Astrocyte of the cerebellum (primary cell): Measurements from ENCODE around the gene LY86.

ENCODE experiments used
- DNase-seq: peaks from one replicate; pipeline ENCODE4 v3.0.0-alpha.2; 2011; ENCODE audit warnings: low read depth
- H3K4me3 ChIP-seq: 2 replicates; pipeline ENCODE4 v1.5.1; 2011; ENCODE audit warnings: mild to moderate bottlenecking, low read depth, low read length, moderate library complexity
- CTCF ChIP-seq: IDR thresholded peaks from 2 replicates; pipeline ENCODE4 v1.5.1; 2012; ENCODE audit warnings: low read length, low read depth, moderate library complexity, mild to moderate bottlenecking; ENCODE audit errors: missing control alignments
- in situ Hi-C: cut with HindIII; loops from 2 replicates; pipeline ENCODE4 v1.10.0; 2017; ENCODE audit warnings: low sequenced_read_pairs

Gene LY86

DNA sequence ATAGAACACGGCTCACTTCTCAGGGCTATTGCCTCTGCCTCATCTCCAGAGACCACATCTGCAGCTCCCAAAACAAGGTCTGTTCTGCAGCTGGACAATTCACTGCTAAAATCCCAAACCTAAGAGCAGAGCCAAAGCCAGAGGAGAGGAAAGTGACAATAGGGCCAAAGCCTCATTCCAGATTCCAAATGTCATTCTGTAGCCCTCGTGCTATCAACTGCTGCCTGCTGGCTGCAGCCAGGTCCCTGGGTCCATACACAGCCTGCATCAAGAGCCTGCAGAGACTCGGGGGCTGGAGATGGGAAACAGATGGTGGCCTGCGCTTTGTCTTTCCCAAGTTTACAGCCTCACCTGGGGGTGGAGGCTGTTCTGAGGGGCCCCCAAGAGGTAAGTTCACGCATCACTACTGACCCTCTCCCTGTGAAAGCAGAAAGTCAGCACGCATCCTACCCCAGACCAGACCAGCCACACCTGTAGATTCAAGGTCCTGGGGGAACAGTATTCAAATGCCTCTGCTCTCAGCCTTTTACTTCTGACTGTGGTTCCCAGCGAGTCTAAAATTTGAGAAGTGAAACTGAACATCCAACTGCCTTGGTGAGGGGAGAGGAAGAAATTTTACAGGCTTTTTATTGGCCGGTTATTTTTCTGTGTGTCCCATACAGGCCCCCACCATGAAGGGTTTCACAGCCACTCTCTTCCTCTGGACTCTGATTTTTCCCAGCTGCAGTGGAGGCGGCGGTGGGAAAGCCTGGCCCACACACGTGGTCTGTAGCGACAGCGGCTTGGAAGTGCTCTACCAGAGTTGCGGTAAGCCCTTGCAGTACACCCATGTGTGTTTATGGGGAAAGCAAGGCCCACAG lies at the start of gene LY86:
Gene LY86 (plus strand): TSS at position 657 of the 860 bp plus-strand sequence. CDS start 15 bp downstream, at position 672.
- no peak for DNase-seq
- no peak within 1 kb of the TSS for H3K4me3 ChIP-seq
- TF ChIP-seq CTCF, result no peak
- in situ Hi-C loops, result no loop called here

GRCh38 chr6:6539036-6539435 lies 49.5 kb upstream of the LY86 start:
- DNase-seq, result no peak
- in situ Hi-C loops, result no loop called here
- no peak for TF ChIP-seq CTCF
- H3K4me3 ChIP-seq, result no peak overlapping the region

DNA sequence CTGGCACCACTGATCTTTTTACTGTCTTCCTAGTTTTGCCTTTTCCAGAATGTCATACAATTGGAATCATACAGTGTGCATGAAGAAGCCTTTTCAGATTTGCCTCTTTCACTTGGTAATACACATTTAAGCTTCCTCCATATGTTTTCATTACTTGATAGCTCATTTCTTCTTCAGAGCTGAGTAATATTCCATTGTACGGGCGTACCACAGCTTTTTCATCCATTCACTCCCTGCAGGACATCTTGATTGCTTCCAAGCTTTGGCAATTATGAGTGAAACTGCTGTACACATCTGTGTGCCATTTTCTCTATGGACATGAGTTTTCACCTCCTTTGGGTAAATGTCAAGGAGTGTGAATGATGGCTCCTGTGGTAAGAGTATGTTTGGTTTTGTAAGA lies 46.2 kb upstream of the LY86 start:
- in situ Hi-C loops, result no loop called here
- TF ChIP-seq CTCF, result no peak
- H3K4me3 ChIP-seq, result no peak overlapping the region
- no peak for DNase-seq

DNA sequence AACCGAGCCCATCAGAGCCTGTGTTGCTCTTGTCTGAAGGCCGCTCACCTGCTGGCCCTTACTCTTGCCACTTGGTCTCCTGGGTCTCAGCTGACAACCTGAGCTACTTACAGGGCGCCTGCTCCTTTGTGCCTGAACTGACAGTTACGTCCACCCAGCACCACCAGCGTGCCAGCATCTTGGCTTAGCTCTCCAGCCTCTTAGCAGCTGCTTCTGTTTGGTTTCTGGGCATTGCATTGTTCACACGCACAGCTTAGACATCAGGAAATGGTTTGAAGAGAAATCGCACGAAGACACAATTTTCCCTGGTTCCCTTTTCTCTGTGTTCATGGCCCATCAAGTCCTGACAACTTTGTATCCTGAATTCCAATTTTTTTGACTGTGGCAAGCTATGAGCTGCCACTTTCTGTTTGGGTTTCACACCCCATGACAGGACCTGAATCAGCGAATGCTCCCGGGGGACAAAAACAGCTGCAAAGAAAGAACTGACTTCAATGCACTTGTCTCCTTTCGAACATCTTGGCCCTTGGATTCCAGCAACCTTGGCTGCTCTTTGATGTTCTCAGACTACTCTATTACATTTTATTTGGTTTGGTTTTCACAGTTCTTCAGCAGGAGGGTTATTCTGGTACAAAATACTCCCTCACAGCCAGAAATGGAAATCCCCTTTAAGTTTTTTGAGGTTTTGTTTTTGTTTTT lies 45.2 kb upstream of the LY86 start:
- in situ Hi-C loops, result no loop called here
- no peak overlapping the region for H3K4me3 ChIP-seq
- TF ChIP-seq CTCF, result no peak
- no peak for DNase-seq

- in situ Hi-C loops, result no loop called here
- H3K4me3 ChIP-seq, result peak overlapping the region; percentile 30
Measured at GRCh38 chr6:6545616-6546317, 42.8 kb upstream of the LY86 start.

More at GRCh38 chr6:6545616-6546317, 42.8 kb upstream of the LY86 start:
- TF ChIP-seq CTCF, result no peak
- DNase-seq, result no peak
